Right atrium auricular region (tissue), 2 donors: ENCODE measurements around the gene TCEANC. TPM values are rescaled to one million over a fixed set of nuclear protein-coding genes. Genes with fewer than 3 reads are reported as not detected.
"Not testable (repeated sequence)": the region's sequence is repeated elsewhere in the genome, so short reads cannot be mapped to it uniquely, and the experiment has no call there.

ENCODE experiments used
- DNase-seq: peaks from one replicate; pipeline ENCODE4 v3.0.0-alpha.2; 2019; ENCODE audit warnings: low spot score
- H3K27ac ChIP-seq, 2 donors: fragments of 200-600 bp; sonication (generic); 1 replicate in 1 of 2; 2 replicates in 1 of 2; pipeline ENCODE4 v1.5.1; 2016 to 2019
- H3K27me3 ChIP-seq, 2 donors: fragments of 200-600 bp; sonication (generic); one replicate each; pipeline versions ENCODE4 v1.5.1 to v1.6.0; 2017 to 2019
- H3K36me3 ChIP-seq: fragments of 200-600 bp; sonication (generic); one replicate; pipeline ENCODE4 v1.5.1; 2016
- H3K4me1 ChIP-seq, 2 donors: fragments of 200-600 bp; sonication (generic); one replicate each; pipeline versions ENCODE4 v1.5.1 to v1.6.0; 2017 to 2019
- H3K4me3 ChIP-seq, 2 donors: fragments of 200-600 bp; sonication (generic); 1 replicate in 1 of 2; 2 replicates in 1 of 2; pipeline ENCODE4 v1.5.1; 2017 to 2019; ENCODE audit warnings: mild to moderate bottlenecking in 1 of 2, moderate library complexity in 1 of 2
- H3K9me3 ChIP-seq, 2 donors: fragments of 200-600 bp; sonication (generic); one replicate each; pipeline ENCODE4 v1.5.1; 2019
- CTCF ChIP-seq, 2 donors: fragments of 200-600 bp; sonication (generic); IDR thresholded peaks; one replicate each; pipeline ENCODE4 v1.5.1; 2019; ENCODE audit warnings: antibody characterized with exemption in 2 of 2
- total RNA-seq, 2 donors: library from RNA; depleted of rRNA; stranded (reverse); fragments of >200 nt; gene quantifications; one replicate each; pipeline ENCODE4 v1.1.0, GENCODE V29; 2016

The TCEANC gene
- total RNA-seq, 2 donors from 2014 or later = 1.4 to 3.7 TPM

- H3K36me3 ChIP-seq = no peaks in the 10 kb centered on the region
- H3K4me3 ChIP-seq = no peak overlapping the region
- no peaks in the 10 kb centered on the region for H3K9me3 ChIP-seq
- H3K4me1 ChIP-seq = peaks cover 0 to 12% of the 10 kb centered on the region in 2 donors
- no peak for TF ChIP-seq CTCF (IDR thresholded peaks at IDR 0.05)
- DNase-seq = no peak
- H3K27ac ChIP-seq = peak overlapping the region in 1 of 2 donors; percentile 67
- H3K27me3 ChIP-seq = peaks cover 0 to 4% of the 10 kb centered on the region in 2 donors
Observed at GRCh38 chrX:13670197-13670596, 17.3 kb downstream of the TCEANC start.

DNA sequence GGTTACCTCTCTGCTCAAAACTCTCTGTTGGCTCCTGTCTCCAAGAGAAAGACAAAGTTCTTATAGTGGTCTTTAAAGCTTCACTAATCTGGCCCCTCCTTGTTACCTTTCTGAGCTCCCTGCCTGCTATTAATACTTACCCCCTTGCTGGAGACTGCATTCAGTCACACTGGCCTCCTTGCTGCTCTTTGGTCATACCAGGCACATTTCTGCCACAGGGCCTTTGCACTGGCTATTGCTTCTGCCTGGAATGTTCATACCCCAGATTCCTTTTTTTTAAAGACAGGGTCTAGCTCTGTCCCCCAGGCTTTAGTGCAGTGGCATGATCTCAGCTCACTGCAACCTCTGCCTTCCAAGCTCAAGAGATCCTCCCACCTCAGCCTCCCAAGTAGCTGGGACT, 20.1 kb downstream of the TCEANC start:
- DNase-seq = no peak
- Histone ChIP-seq H3K4me1 (no peaks in the 10 kb centered on the region), H3K27me3 (no peaks in the 10 kb centered on the region), H3K27ac (no peak overlapping the region), H3K4me3 (no peak overlapping the region), H3K36me3 (no peaks in the 10 kb centered on the region), H3K9me3 (no peaks in the 10 kb centered on the region)
- TF ChIP-seq CTCF (IDR thresholded peaks at IDR 0.05) = no peak

DNA sequence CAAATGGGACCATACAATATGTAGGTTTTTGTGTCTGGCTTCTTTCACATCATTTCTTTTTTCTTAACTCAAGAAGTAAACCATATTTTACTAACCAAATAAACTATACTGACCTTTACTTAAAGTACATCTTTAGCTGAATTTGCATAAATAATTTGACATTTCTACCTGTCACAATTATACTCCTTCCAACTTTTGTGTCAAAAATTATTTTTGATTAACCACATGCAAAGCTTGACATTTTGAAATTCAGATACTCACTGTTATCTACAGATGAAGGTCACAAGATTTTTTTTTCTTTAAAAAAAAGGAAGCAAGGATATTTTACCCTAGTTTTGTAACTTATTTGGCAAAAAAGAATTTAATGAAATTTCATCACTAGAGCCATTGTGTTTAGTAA, 23.9 kb downstream of the TCEANC start:
- Histone ChIP-seq H3K36me3 (no peaks in the 10 kb centered on the region), H3K27me3 (no peaks in the 10 kb centered on the region), H3K4me1 (no peaks in the 10 kb centered on the region), H3K27ac (no peak overlapping the region), H3K9me3 (no peaks in the 10 kb centered on the region), H3K4me3 (no peak overlapping the region)
- DNase-seq = no peak
- TF ChIP-seq CTCF (IDR thresholded peaks at IDR 0.05) = no peak

- not testable (repeated sequence) for H3K36me3 ChIP-seq, H3K27me3 ChIP-seq, H3K4me1 ChIP-seq, H3K9me3 ChIP-seq, H3K4me3 ChIP-seq, H3K27ac ChIP-seq, DNase-seq
Observed at GRCh38 chrX:13679700-13680099, 26.8 kb downstream of the TCEANC start.

DNA sequence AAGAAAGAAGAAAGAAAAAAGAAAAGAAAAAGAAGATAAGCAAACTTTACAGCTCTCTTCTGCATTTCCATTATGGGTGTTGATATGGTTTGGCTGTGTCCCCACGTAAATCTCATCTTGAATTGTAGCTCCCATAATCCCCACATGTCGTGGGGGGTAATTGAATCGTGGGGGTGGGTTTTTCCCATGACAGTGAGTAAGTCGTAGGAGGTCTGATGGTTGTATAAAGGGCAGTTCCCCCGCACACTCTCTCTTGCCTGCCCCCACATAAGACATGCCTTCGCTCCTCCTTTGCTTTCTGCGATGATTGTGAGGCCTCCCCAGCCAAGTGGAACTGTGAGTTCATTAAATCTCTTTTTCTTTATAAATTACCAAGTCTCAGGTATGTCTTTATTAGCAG, 28.7 kb downstream of the TCEANC start:
- Histone ChIP-seq H3K27ac (no peak overlapping the region), H3K27me3 (no peaks in the 10 kb centered on the region), H3K36me3 (no peaks in the 10 kb centered on the region), H3K9me3 (peaks cover 0 to 6% of the 10 kb centered on the region in 2 donors), H3K4me3 (no peak overlapping the region), H3K4me1 (no peaks in the 10 kb centered on the region)
- DNase-seq = no peak
- no peak for TF ChIP-seq CTCF (IDR thresholded peaks at IDR 0.05)

DNA sequence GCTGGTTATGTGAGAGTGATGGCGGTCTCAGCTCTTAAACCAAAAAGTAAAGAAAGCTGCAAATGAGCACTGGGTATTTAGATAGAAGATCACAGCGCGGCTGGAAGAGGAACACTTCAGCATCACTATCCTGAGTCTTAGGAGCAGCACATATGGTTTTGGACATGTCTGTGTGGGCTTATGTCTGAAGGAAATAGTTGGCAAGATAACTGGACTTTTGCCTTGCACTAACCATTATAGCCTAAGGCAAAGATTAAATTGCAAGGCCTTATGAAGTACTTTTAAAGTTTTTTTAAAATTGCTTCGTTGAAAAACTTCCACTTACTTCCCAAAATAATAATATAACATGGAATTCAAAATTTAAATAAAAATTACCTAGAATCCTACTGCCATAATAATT, 31.4 kb downstream of the TCEANC start:
- DNase-seq = no peak
- H3K27ac ChIP-seq = no peak overlapping the region
- H3K4me1 ChIP-seq = no peaks in the 10 kb centered on the region
- no peak for TF ChIP-seq CTCF (IDR thresholded peaks at IDR 0.05)
- peaks cover 0 to 6% of the 10 kb centered on the region in 2 donors for H3K9me3 ChIP-seq
- no peak overlapping the region for H3K4me3 ChIP-seq
- H3K36me3 ChIP-seq = no peaks in the 10 kb centered on the region
- no peaks in the 10 kb centered on the region for H3K27me3 ChIP-seq
